GM12878 (cell line): ENCODE results near the gene G3BP1. TPM values are rescaled to one million over a fixed set of nuclear protein-coding genes. Genes with fewer than 3 reads are reported as not detected.
A peak's percentile ranks its signal among the peaks of the same experiment; 100 is the strongest.

ENCODE experiments used
- ATAC-seq: fragments of 200-7000 bp; cut with Tn5 transposase; 3 replicates; pipeline ENCODE4 v1.9.1; 2020; ENCODE audit warnings: mild to moderate bottlenecking, moderate library complexity
- BruUV-seq: library from RNA; stranded (reverse); fragments of 400-500 nt; replicated peaks from 2 replicates; lab custom pipeline; 2021; lab: Mats Ljungman, UMichigan
- CTCF ChIA-PET: fragments of 300-600 bp; sonication (Branson Sonifier 250); formaldehyde crosslinking; extraction: SDS; loops from one replicate; lab custom pipeline; 2021; ENCODE audit warnings: inconsistent platforms; lab: Yijun Ruan, JAX
- POLR2A ChIA-PET: fragments of 350-600 bp; formaldehyde crosslinking; extraction: SDS; loops from one replicate; lab custom pipeline; 2021; ENCODE audit warnings: inconsistent platforms; lab: Charles Lee
- RAD21 ChIA-PET: fragments of 300-600 bp; sonication (Branson Sonifier 250); formaldehyde crosslinking; loops from one replicate; lab custom pipeline; 2023; ENCODE audit warnings: antibody characterized with exemption; ENCODE audit not compliant: unreplicated experiment; lab: Charles Lee
- SMC1A ChIA-PET: fragments of 300-600 bp; sonication (Branson Sonifier 250); formaldehyde crosslinking; loops from one replicate; lab custom pipeline; 2023; ENCODE audit not compliant: unreplicated experiment, uncharacterized antibody; lab: Charles Lee
- DNase-seq: peaks from one replicate; pipeline ENCODE4 v3.0.0-alpha.2; 2011; ENCODE audit warnings: low read depth, low spot score
- FAIRE-seq: peaks from 3 replicates; lab custom pipeline; 2011; peaks lifted over from hg19 to GRCh38; lab: Jason Lieb, UNC
- H2AFZ ChIP-seq: 2 replicates; pipeline ENCODE4 v1.6.0; 2011; ENCODE audit warnings: low read depth, low read length, control low read depth; ENCODE audit not compliant: control insufficient read depth
- H3K27ac ChIP-seq: 2 replicates; pipeline ENCODE4 v1.5.1; 2011; ENCODE audit warnings: control low read depth; ENCODE audit not compliant: control insufficient read depth, insufficient read depth
- H3K27me3 ChIP-seq, 2 experiments: replicated peaks in 1 of 2; 2 replicates each; pipeline versions ENCODE4 v1.6.0 to v1.6.1; 2011; ENCODE audit warnings: low read length in 1 of 2; ENCODE audit not compliant: control insufficient read depth in 2 of 2, insufficient read depth in 2 of 2
- H3K36me3 ChIP-seq, 2 experiments: 2 replicates each; pipeline ENCODE4 v1.5.1; 2011; ENCODE audit warnings: low read length in 1 of 2; ENCODE audit not compliant: control insufficient read depth in 2 of 2, insufficient read depth in 2 of 2
- H3K4me1 ChIP-seq: 2 replicates; pipeline ENCODE4 v1.6.1; 2011; ENCODE audit warnings: mild to moderate bottlenecking, low read length, moderate library complexity, mixed read lengths; ENCODE audit not compliant: control insufficient read depth, insufficient read depth
- H3K4me2 ChIP-seq: 2 replicates; pipeline ENCODE4 v1.6.0; 2011; ENCODE audit warnings: control low read depth; ENCODE audit not compliant: control insufficient read depth, insufficient read depth
- H3K4me3 ChIP-seq: fragments of 200-600 bp; sonication (generic); 2 replicates; pipeline ENCODE4 v1.5.1; 2016
- H3K79me2 ChIP-seq: 2 replicates; pipeline ENCODE4 v1.6.0; 2011; ENCODE audit warnings: low read length; ENCODE audit not compliant: control insufficient read depth, insufficient read depth
- H3K9ac ChIP-seq: 2 replicates; pipeline ENCODE4 v1.8.0; 2011; ENCODE audit warnings: low read length, control low read depth, mixed read lengths; ENCODE audit not compliant: control insufficient read depth, insufficient read depth
- H3K9me3 ChIP-seq: replicated peaks from 3 replicates; pipeline ENCODE4 v1.5.1; 2011; ENCODE audit warnings: mild to moderate bottlenecking, low read length; ENCODE audit not compliant: control insufficient read depth, insufficient read depth
- H4K20me1 ChIP-seq: 2 replicates; pipeline ENCODE4 v1.6.0; 2011; ENCODE audit not compliant: control insufficient read depth, insufficient read depth
- ASH2L ChIP-seq: fragments of 300-600, 200-600 bp; sonication (generic); IDR thresholded peaks from 2 replicates; pipeline ENCODE4 v1.6.1; 2017; ENCODE audit warnings: low read depth, mild to moderate bottlenecking, borderline replicate concordance
- CUX1 ChIP-seq: IDR thresholded peaks from 2 replicates; pipeline ENCODE4 v1.6.1; 2012; ENCODE audit warnings: improper control_type of control experiment, low read depth, low read length; ENCODE audit not compliant: insufficient replicate concordance
- FOXK2 ChIP-seq: fragments of 450-650 bp; IDR thresholded peaks from 2 replicates; pipeline ENCODE4 v1.6.1; 2017; ENCODE audit warnings: mild to moderate bottlenecking, moderate library complexity
- IRF4 ChIP-seq: IDR thresholded peaks from 2 replicates; pipeline ENCODE4 v1.6.1; 2011; ENCODE audit warnings: low read depth, low read length
- MEF2B ChIP-seq: fragments of 450-650 bp; IDR thresholded peaks from 2 replicates; pipeline ENCODE4 v1.6.1; 2018; ENCODE audit warnings: mild to moderate bottlenecking, moderate library complexity; ENCODE audit not compliant: partially characterized antibody, poor library complexity, severe bottlenecking
- PKNOX1 ChIP-seq: fragments of 450-650 bp; IDR thresholded peaks from 2 replicates; pipeline ENCODE4 v1.6.1; 2016; ENCODE audit warnings: mild to moderate bottlenecking
- REST ChIP-seq: IDR thresholded peaks from 2 replicates; pipeline ENCODE4 v1.6.1; 2012; ENCODE audit warnings: mild to moderate bottlenecking, low read depth, low read length
- RUNX3 ChIP-seq: IDR thresholded peaks from 2 replicates; pipeline ENCODE4 v1.6.1; 2012; ENCODE audit warnings: low read length, inconsistent platforms
- SMARCA5 ChIP-seq: fragments of 450-650 bp; IDR thresholded peaks from 2 replicates; pipeline ENCODE4 v1.6.1; 2017; ENCODE audit warnings: mild to moderate bottlenecking
- SUPT20H ChIP-seq: IDR thresholded peaks from 2 replicates; pipeline ENCODE4 v1.6.1; 2011; ENCODE audit warnings: low read depth, mild to moderate bottlenecking, low read length, moderate library complexity, borderline replicate concordance; ENCODE audit not compliant: control insufficient read depth
- WGBS: methylation state at CpG from one replicate; pipeline ENCODE4 v1.1.6; 2016; ENCODE audit warnings: low lambda C conversion rate; ENCODE audit not compliant: insufficient replicate concordance, insufficient coverage; ENCODE audit errors: missing lambda C conversion rate; 5-methylcytosine and 5-hydroxymethylcytosine counted together
- in situ Hi-C: fragments of 300-500 bp; cut with MboI; formaldehyde crosslinking; loops from 9 replicates; pipeline ENCODE4 v1.14.3; 2018; ENCODE audit warnings: mixed read lengths
- intact Hi-C: fragments of 100-400 bp; cut with micrococcal nuclease; formaldehyde crosslinking; loops from one replicate; pipeline ENCODE4 v1.14.2; 2022; ENCODE audit not compliant: unreplicated experiment
- polyA plus RNA-seq, 11 experiments: library from polyadenylated mRNA; depleted of rRNA in 4 of 11; unstranded in 6 of 11; stranded (reverse) in 5 of 11; fragments of >200 nt; fragmentation: Nextera tagmentation in 4 of 11; fragmentation: Illumina TruSeq in 1 of 11; extraction: Ambion mirVana in 4 of 11; extraction: Trizol in 1 of 11; gene quantifications; 1 replicate in 1 of 11; 2 replicates in 10 of 11; pipeline versions ENCODE4 v1.2.1 to v1.2.3, GENCODE V29; 2011 to 2016; ENCODE audit warnings: inconsistent platforms in 2 of 11, missing spikeins in 2 of 11, low read depth in 1 of 11
- total RNA-seq, 4 experiments: library from RNA; depleted of rRNA in 3 of 4; stranded (reverse); fragments of >200 nt in 3 of 4; fragmentation: Illumina TruSeq in 1 of 4; extraction: Trizol in 1 of 4; gene quantifications; 2 replicates each; pipeline versions ENCODE4 v1.2.1 to v1.2.3, GENCODE V29; 2013 to 2021

Gene G3BP1
- total and polyA plus RNA-seq, 10 of the 15 experiments (the other 5 are each of a cell fraction or from before 2014, with no cell fraction given): 49.7 to 438 (median 148) TPM

- no peak for TF ChIP-seq CUX1
Observed at GRCh38 chr5:151775025-151775606, 3.4 kb downstream of the G3BP1 start (continued).

GRCh38 chr5:151779531-151780125 lies 7.9 kb downstream of the G3BP1 start:
- 10% methylated on average over 3 of the region's 3 CpGs for WGBS
- Histone ChIP-seq H3K9ac (no peak overlapping the region), H4K20me1 (peaks cover 5% of the 10 kb centered on the region), H3K27me3 (no peaks in the 10 kb centered on the region), H3K79me2 (peaks cover 99% of the 10 kb centered on the region), H3K9me3 (no peaks in the 10 kb centered on the region), H2AFZ (no peak overlapping the region), H3K27ac (peak overlapping the region; percentile 9), H3K36me3 (peaks cover 0 to 7% of the 10 kb centered on the region in 2 experiments; a peak in 3 of 4 replicates), H3K4me1 (peaks cover 13% of the 10 kb centered on the region; the same call in 1 of the 2 replicates), H3K4me3 (peak overlapping the region; percentile 3; the same call in 1 of the 2 replicates), H3K4me2 (peak overlapping the region; percentile 49; the same call in 1 of the 2 replicates)
- ChIA-PET SMC1A (no interaction called here), CTCF (no interaction called here), POLR2A (interaction anchor here (3.3 kb wide), 1 partner anchor 9 kb away, joined by 16 read pairs; the partner anchor contains the start of gene G3BP1)
- no TSS peak for BruUV-seq
- ATAC-seq (peak; percentile 45), DNase-seq (no peak), FAIRE-seq (no peak)
- intact Hi-C loops (loop anchor here (10.0 kb wide), 1 partner anchor 625 kb away; the partner anchor contains the start of gene ANXA6), in situ Hi-C loops (no loop called here)
- TF ChIP-seq RUNX3 (peak; percentile 28; the same call in 1 of the 2 replicates), ASH2L (no peak), SMARCA5 (no peak), FOXK2 (no peak), IRF4 (no peak), PKNOX1 (peak; percentile 40; the same call in 1 of the 2 replicates), REST (no peak), MEF2B (peak; percentile 34), SUPT20H (no peak)
- TF ChIP-seq, all 136 proteins: peak for 3
- RAD21 ChIA-PET: interaction anchor here (1.1 kb wide), 1 partner anchor 23 kb away, joined by 3 read pairs; no protein-coding TSS in a partner anchor
